Measurements from ENCODE around the gene CCDC63.

CCDC63 gene

GRCh38 chr12:110846615-110847566 lies at the start of gene CCDC63:
TSS of gene CCDC63 (plus strand) at chr12:110846987. CDS start at chr12:110852955, 5,968 bp downstream.
- DNase-seq: peak; percentile 36

DNA sequence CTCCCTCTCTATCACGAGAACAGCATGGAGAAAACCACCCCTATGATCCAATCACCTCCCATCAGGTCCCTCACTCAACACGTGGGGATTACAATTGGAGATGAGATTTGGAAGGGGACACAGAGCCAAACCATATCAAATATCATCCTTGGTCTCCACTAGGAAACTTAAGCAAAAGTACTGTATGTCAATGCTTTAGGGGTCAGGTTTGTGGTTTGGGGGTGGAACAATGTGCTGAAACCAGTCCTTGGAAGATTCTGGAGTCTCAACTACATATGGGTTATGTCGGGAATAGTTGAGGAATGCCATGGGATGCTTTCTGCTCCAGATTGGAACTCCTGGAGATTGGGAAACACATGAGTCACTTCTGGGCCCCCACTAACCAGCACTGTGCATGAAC lies 48.3 kb upstream of the CCDC63 start:
- DNase-seq: no peak

DNA sequence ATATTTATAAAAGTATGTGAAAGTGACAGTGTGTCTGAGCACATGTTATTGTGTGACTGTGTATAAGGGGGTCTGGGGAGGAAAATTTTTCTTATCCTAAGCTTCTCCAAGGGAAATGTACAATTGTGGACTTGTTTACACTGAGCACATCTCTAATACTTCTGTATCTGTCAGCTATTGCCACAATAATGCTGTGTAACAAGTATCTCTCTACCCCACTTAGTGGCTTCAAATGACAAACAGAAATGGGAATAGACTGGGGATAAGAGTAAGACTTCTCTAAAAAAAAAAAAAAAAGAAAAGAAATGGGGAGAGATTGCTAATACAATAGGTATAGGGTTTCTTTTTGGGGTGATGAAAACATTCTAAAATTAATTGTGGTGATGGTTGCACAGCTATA lies 44.3 kb upstream of the CCDC63 start:
- no peak for DNase-seq

DNA sequence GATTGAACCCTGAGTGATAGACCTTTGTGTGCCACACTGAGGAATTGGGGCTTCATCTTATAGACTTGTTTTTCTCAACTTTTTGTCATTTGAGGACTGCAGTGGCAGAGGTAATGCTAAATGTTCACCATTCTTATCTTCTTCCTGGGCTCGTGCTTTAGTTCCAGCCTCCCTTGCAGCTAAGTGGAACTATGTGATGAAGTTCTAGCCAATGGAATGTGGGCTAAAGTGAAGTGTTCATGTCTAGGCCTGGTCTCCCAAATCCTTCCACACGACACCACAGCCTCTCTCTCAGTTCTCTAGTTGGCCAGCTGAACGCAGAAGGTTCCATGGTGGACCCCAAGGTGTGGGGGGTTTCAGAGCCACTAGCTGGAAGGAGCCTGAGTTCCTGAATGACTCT lies 42.4 kb upstream of the CCDC63 start:
- DNase-seq: no peak

GRCh38 chr12:110807640-110808039 lies 39.1 kb upstream of the CCDC63 start:
- DNase-seq: no peak

GRCh38 chr12:110809149-110809548 lies 37.6 kb upstream of the CCDC63 start:
- DNase-seq: no peak

GRCh38 chr12:110811972-110812371 lies 34.8 kb upstream of the CCDC63 start:
- DNase-seq: no peak

- DNase-seq: no peak
Measured at GRCh38 chr12:110813285-110813684, 33.5 kb upstream of the CCDC63 start.

DNA sequence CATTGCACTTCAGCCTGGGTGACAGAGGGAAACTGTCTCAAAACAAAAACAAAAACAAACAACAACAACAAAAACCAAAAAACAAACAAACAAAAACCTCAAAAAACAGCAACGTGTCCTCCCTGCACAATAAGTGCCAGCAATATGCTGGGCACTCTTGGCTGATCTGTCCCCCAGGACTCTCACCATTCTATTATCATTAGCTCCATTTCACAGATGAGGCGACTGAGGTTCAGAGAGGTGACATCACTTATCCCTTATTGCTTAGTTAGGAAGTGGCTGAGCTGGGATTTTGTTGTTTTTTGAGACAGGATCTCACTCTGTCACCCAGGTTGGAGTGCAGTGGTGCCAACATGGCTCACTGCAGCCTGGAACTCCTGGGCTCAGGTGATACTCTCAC lies 33.0 kb upstream of the CCDC63 start:
- DNase-seq: no peak

DNA sequence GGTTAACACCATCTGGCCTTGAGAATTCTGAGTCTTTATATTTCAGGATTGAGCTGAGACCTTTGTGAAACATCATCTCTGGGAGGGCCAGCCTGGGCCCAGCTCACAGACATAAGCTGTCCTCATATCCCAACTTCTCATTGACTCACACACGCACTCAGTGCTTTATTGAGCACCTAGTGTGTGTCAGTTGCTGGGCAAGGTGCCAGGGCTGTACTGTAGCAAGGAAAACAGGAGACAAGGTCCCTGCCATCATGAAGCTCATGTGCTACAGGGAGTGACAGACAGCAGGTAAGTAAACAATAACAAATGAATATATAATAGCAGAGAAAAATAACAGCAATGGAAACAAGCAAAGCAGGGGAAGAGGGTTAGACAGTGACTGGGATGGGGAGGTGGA lies 30.5 kb upstream of the CCDC63 start:
- DNase-seq: no peak

DNA sequence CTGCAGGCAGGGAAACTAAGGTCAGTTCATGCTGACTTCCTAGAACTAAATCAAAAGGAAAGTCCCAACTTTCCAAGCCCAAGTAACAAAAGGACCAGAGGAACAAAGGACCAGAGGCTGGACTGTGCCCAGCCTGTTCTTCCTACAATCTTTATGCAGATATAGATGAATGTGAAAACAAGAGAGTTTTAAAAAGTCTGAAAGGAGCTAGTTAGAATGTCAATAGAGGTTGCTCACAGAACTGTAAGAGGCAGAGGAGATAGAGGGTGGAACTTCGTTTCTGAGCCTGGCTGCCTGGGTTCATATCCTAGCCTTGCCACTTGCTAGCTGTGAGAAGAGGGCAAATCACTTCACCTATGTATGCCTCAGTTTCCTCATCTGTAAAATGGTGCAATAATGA lies 30.0 kb upstream of the CCDC63 start:
- no peak for DNase-seq

DNA sequence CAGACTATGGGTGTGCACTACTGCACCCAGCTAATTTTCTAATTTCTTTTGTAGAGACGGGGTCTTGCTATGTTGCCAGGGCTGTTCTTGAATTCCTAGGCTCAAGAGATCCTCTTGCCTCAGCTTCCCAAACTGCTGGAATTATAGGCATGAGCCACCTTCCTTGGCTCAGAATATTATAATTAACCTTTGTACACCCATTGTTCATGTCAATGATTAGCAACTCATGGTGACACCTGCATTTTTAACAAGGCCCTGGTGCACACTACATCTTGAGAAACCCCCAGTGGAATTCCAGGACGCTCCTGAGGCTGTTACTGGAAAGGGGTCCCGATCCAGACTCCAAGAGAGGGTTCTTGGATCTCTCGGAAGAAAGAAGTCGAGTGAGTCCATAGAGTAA lies 28.3 kb upstream of the CCDC63 start:
- DNase-seq: no peak

DNA sequence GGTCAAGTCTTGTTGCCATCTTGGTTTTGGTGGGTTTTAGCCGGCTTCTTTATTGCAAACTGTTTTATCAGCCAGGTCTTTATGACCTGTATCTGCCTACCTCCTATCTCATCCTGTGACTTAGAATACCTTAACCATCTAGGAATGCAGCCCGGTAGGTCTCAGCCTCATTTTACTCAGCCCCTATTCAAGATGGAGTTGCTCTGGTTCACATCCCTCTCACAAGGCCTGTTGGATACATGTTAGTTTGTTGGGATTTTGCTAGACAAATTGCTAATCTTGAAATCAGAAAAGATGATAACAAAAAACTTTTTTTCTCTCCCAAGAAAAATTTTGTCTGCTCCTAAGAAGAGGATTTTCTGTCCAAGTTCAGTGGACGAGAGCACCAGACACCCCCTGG lies 27.6 kb upstream of the CCDC63 start:
- DNase-seq: no peak

- DNase-seq: no peak
Measured at GRCh38 chr12:110819646-110820045, 27.1 kb upstream of the CCDC63 start.

- DNase-seq: peak; percentile 20
Measured at GRCh38 chr12:110821917-110822316, 24.9 kb upstream of the CCDC63 start.

GRCh38 chr12:110822821-110823415 lies 23.9 kb upstream of the CCDC63 start:
- no peak for DNase-seq

- DNase-seq: no peak
Measured at GRCh38 chr12:110824342-110824741, 22.4 kb upstream of the CCDC63 start.

- DNase-seq: no peak
Measured at GRCh38 chr12:110825530-110825929, 21.3 kb upstream of the CCDC63 start.

GRCh38 chr12:110826592-110827200 lies 20.1 kb upstream of the CCDC63 start:
- DNase-seq: peak; percentile 87

- DNase-seq: no peak
Measured at GRCh38 chr12:110829308-110829707, 17.5 kb upstream of the CCDC63 start.

DNA sequence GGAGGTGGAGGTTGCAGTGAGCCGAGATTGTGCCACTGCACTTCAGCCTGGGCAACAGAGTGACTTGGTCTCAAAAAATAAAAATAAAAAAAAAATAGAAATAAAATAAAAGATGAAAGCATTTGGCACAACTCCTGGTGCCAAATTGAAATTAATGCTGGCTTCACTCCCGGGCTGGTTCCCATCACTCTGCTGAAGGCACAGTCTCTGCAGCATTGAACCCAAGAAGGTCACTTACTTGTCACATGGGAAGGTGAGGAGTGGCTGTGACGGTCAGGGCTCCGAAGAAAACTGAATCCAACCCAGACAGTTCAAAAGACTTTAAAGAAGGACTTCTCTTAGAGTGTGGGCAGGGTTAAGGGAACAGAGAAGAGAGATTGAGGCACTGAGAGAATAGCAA lies 10.5 kb upstream of the CCDC63 start:
- no peak for DNase-seq

DNA sequence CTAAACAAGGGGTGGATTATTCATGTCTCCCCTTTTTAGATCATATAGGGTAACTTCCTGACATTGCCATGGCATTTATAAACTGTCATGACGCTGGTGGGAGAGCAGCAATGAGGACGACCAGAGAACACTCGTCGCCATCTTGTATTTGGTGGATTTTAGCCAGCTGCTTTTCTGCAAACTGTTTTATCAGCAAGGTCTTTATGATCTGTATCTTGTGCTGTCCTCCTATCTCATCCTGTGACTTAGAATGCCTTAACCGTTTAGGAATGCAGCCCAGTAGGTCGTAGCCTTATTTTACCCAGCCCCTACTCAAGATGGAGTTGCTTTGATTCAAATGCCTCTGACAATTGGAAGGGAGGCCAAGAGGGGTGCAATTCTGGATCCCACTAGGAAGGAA lies 5.8 kb upstream of the CCDC63 start:
- no peak for DNase-seq

- no peak for DNase-seq
Measured at GRCh38 chr12:110844131-110844530, 2.7 kb upstream of the CCDC63 start.

Measured in NCI-H1436 (cell line).